GM12864 (cell line): ENCODE measurements around the gene GOLGA8J.
"Not testable (repeated sequence)": the region's sequence is repeated elsewhere in the genome, so short reads cannot be mapped to it uniquely, and the experiment has no call there.

Experiments
- DNase-seq: peaks from one replicate; pipeline ENCODE4 v3.0.0-alpha.2; 2011; ENCODE audit warnings: low read depth
- H3K4me3 ChIP-seq: 2 replicates; pipeline ENCODE4 v1.5.1; 2011; ENCODE audit warnings: mild to moderate bottlenecking, low read depth, low read length, control low read depth
- TF ChIP-seq, protein P1 (sequence below): IDR thresholded peaks from 2 replicates; pipeline ENCODE4 v1.5.1; 2011; ENCODE audit warnings: low read depth, mild to moderate bottlenecking, moderate library complexity, low read length, control low read depth, inconsistent platforms; ENCODE audit errors: missing control alignments

GOLGA8J gene, protein sequence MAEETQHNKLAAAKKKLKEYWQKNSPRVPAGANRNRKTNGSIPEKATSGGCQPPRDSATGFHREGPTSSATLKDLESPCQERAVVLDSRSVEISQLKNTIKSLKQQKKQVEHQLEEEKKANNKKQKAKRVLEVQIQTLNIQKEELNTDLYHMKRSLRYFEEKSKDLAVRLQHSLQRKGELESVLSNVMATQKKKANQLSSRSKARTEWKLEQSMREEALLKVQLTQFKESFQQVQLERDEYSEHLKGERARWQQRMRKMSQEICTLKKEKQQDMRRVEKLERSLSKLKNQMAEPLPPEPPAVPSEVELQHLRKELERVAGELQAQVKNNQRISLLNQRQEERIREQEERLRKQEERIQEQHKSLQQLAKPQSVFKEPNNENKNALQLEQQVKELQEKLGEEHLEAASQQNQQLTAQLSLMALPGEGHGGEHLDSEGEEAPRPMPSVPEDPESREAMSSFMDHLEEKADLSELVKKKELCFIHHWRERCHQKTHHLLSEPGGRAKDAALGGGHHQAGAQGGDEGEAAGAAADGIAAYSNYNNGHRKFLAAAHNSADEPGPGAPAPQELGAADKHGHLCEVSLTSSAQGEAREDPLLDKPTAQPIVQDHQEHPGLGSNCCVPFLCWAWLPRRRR

DNA sequence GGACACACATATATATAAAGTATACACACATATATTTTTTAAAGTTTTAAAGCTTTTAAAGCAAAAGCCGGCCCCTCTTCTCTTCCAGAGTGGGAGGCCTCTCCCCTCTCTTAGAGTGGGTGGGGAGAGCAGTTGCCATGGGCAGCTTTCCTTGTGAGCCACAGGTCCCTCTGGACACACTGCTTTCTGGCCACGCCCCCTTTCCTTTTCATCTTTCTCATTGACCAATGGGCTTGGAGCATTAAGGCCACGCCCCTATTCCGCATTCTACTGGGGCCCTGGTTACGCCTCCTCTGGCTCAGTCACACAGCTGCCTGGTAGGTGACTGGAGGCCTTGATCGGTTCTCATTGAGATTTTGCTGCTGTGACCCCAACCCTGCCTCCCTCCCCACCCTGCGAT, at the start of gene GOLGA8J:
Gene GOLGA8J, plus strand, starts transcription at position 301 of the 400 bp plus-strand sequence. Its CDS starts 98 bp downstream, at position 399.
- DNase-seq, H3K4me3 ChIP-seq: not testable (repeated sequence)

DNA sequence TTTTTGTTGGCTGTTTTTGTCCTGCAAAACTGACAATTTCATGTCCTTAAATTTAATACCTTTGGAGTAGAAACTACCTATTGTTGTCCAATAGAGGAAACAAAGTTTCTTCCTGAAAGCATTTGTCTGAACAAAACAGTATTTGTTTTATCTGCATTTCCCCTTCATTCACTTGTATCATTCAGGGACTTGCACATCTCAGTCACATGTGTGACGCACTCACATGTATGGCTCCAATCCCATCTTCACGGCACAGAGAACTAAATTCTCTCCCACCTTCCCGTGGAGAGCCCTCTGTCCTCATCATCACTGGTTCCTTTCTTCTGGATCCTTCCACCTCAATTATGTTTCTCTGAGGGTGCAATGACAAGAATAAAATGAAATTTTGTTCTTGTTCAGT, 49.5 kb upstream of the GOLGA8J start:
- H3K4me3 ChIP-seq = no peak overlapping the region
- no peak for DNase-seq
- TF ChIP-seq, protein P1, sequence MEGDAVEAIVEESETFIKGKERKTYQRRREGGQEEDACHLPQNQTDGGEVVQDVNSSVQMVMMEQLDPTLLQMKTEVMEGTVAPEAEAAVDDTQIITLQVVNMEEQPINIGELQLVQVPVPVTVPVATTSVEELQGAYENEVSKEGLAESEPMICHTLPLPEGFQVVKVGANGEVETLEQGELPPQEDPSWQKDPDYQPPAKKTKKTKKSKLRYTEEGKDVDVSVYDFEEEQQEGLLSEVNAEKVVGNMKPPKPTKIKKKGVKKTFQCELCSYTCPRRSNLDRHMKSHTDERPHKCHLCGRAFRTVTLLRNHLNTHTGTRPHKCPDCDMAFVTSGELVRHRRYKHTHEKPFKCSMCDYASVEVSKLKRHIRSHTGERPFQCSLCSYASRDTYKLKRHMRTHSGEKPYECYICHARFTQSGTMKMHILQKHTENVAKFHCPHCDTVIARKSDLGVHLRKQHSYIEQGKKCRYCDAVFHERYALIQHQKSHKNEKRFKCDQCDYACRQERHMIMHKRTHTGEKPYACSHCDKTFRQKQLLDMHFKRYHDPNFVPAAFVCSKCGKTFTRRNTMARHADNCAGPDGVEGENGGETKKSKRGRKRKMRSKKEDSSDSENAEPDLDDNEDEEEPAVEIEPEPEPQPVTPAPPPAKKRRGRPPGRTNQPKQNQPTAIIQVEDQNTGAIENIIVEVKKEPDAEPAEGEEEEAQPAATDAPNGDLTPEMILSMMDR = no peak

DNA sequence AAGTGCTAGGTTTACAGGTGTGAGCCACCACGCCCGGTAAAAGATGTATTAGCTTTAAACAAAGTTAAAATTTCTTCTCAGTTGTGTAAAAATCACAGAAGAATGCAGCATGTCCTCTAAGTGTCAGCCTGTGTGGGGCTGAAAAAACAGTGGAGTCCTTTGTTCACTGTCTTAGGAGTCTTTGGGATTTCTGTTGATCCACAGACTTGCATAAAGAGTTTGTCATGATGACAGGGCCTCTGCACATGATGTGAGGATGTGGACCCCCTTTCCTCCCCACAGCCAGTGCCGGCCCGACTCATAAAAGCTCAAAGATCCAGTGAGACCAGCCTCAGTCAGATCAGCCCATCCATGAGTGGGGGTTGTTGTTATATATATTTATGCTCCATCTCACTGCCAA, 49.0 kb upstream of the GOLGA8J start:
- H3K4me3 ChIP-seq = no peak overlapping the region
- DNase-seq = no peak
- TF ChIP-seq, protein P1 = no peak

DNA sequence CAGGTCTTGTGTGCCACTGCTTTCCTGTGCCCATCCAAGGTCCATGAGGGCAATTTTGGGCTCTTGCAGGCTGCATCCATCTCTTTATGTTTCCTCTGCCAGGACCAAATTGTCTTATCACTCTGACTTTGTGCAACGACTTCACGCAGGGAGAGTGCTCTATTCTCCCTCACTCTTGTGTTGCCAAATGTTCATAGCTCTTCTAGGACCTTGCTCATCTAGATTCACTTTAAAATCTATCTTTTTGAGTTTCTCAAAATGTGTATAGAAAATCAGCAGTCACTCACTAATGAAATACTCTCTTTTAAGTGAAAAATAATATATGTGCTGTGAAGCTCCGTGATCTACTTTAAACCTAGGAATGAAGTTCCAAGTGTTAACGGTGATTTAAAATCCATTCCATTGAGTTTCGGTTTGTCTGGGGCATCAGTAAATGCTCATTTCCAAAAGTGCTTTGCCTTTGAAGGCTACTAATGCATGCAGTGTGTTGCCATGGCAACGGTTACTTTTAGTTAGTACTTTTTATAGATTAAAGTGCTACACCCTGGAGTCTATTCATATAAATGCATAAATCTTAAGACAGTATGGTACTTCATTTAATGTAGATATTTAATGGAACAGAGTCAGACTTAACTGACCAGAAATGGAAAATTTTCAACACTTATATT, 46.6 kb upstream of the GOLGA8J start:
- DNase-seq = no peak
- H3K4me3 ChIP-seq = no peak overlapping the region
- TF ChIP-seq, protein P1 = no peak

DNA sequence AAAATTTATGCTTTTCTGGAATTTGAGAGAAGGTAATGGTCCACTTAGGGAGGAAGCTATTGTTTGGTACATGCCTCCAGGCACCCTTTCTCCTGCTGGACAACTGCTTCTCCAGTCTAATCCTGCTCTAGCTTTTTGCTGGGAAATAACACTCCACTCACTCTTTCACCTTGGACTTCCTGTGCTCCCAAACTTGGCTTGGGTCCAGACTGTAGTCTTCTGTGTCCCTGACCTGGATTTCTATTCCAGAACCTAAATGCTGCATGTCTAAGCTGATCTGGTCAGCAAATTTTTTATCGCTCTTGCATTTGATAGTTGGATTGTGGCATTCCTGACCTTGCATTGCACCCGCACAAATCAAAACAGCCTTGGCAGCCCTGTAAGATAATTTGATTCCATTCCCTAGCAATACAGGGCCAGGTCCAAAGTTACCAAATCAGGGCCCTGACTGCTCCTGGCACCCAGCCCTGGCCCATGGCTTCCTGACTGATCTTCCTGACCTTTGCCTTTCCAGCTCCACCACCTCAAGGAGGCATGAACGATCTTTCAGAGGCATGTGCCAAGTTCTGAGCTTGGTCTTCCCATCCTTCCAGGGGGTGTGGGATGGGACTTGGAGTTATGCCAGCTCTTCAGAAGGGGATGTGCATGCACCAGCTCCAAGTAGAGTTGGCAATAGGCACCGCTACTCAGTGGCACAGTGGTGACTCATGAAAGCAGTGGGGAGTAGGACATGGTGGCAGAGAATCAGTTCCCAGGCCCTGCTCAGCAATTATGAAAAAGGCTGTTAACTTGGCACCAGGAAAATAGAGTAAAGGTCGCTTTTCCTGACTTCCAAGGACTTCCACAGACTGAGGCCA, 43.9 kb upstream of the GOLGA8J start:
- DNase-seq = no peak
- no peak overlapping the region for H3K4me3 ChIP-seq
- TF ChIP-seq, protein P1 = no peak

DNA sequence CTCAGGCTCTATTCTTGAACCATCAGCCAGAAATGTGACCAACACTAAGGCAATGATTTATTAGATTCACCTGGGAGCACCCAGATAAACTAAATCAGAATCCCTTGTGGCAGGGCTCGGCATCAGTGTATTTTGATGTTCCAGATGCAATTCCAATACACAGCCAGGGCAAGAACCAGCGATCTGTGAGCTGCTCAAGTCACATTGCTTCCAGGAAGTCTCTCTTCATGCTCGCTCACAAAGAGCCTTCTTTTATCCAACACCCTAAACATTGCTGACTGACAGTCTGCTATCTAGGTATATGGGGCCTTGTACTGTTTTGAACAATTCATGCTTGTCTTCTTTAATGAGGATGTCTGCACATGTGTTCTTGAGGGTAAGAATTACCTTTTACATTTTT, 40.9 kb upstream of the GOLGA8J start:
- no peak for DNase-seq
- no peak overlapping the region for H3K4me3 ChIP-seq
- TF ChIP-seq, protein P1 = no peak

DNA sequence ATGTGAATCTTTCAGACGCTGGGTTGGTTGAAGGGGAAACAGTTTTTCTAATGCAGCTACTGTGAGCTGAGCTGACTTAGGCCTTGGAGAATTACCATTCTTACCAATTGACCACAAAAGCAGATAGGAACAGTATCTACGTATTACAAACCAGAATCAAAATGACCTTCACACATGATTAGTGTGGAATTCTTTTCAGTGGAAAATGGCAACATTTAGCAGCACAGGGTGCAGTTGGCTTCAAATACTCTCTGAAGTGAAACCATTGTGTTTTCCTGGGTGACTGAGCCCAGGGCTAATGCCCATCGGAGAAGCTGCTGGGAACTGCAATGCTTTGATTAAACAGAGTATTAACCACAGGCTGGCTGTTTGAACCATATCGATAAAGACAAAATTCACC, 40.2 kb upstream of the GOLGA8J start:
- TF ChIP-seq, protein P1 = no peak
- no peak overlapping the region for H3K4me3 ChIP-seq
- no peak for DNase-seq
